Right lobe of liver (tissue), 6 donors: ENCODE measurements around the gene SLC6A11. TPM values are rescaled to one million over a fixed set of nuclear protein-coding genes. Genes with fewer than 3 reads are reported as not detected.

Experiments
- ATAC-seq, 4 donors: fragments of 200-7000 bp; cut with Tn5 transposase; one replicate each; pipeline ENCODE4 v1.9.1; 2020; ENCODE audit warnings: mild to moderate bottlenecking in 4 of 4, moderate library complexity in 4 of 4
- DNase-seq, 3 donors: peaks; one replicate each; pipeline ENCODE4 v3.0.0-alpha.2; 2020
- H3K27ac ChIP-seq, 3 donors: fragments of 200-600 bp; one replicate each; pipeline ENCODE4 v1.8.0; 2022
- H3K27me3 ChIP-seq, 2 donors: fragments of 200-600 bp; one replicate each; pipeline ENCODE4 v1.8.0; 2022
- H3K36me3 ChIP-seq, 4 donors: fragments of 200-600 bp; sonication (generic) in 1 of 4; one replicate each; pipeline versions ENCODE4 v1.5.1 to v1.8.0; 2017 to 2022; ENCODE audit warnings: control low read depth in 1 of 4
- H3K4me1 ChIP-seq, 4 donors: fragments of 200-600 bp; sonication (generic) in 1 of 4; one replicate each; pipeline versions ENCODE4 v1.5.1 to v1.8.0; 2017 to 2022; ENCODE audit warnings: control low read depth in 1 of 4
- H3K4me3 ChIP-seq, 3 donors: fragments of 200-600 bp; one replicate each; pipeline ENCODE4 v1.8.0; 2022
- H3K9me3 ChIP-seq, 4 donors: fragments of 200-600 bp; sonication (generic) in 1 of 4; one replicate each; pipeline versions ENCODE4 v1.5.1 to v1.8.0; 2017 to 2022; ENCODE audit warnings: control low read depth in 1 of 4
- CTCF ChIP-seq, 4 donors: fragments of 200-600 bp in 3 of 4; fragments of 450-650 bp in 1 of 4; IDR thresholded peaks; one replicate each; pipeline versions ENCODE4 v1.5.1 to v1.8.0; 2016 to 2022; ENCODE audit warnings: antibody characterized with exemption in 4 of 4, mild to moderate bottlenecking in 2 of 4
- POLR2A ChIP-seq: fragments of 450-650 bp; IDR thresholded peaks from one replicate; pipeline ENCODE4 v1.6.1; 2017; ENCODE audit warnings: antibody characterized with exemption, mild to moderate bottlenecking
- WGBS: methylation state at CpG from one replicate; pipeline ENCODE4 v1.1.6; 2018; ENCODE audit warnings: low coverage, low lambda C conversion rate; ENCODE audit not compliant: insufficient coverage; ENCODE audit errors: missing lambda C conversion rate; 5-methylcytosine and 5-hydroxymethylcytosine counted together
- intact Hi-C, 2 donors: fragments of 100-400 bp; cut with DNase I; formaldehyde crosslinking; loops; one replicate each; pipeline versions ENCODE4 v1.11.2 to v1.14.1; 2022
- total RNA-seq, 6 experiments: library from RNA; depleted of rRNA in 2 of 6; stranded (reverse); fragments of >200 nt in 2 of 6; fragmentation: NEBNext Ultra II Directional in 3 of 6; extraction: Animal tissue kit (Norgen Biotek cat#: 25700) in 3 of 6; gene quantifications; one replicate each; pipeline versions ENCODE4 v1.1.0 to v1.2.4, GENCODE V29; 2016 to 2023
- donor health status: DM: no; HTN: yes; CAD: no.
- donor health status: DM: no; HTN: no; CAD: no.
- donor health status: DM: no; HTN: no; CAD: no.
- donor health status: DM: no; HTN: yes; CAD: no.
- donor health status: DM: no; HTN: yes; CAD: no.

SLC6A11 gene
- total RNA-seq, 6 experiments from 2014 or later: 0.06 to 0.42 (median 0.12) TPM; not detected in 1

- Histone ChIP-seq H3K27ac (no peak overlapping the region), H3K4me3 (no peak overlapping the region), H3K36me3 (no peaks in the 10 kb centered on the region), H3K9me3 (no peaks in the 10 kb centered on the region), H3K27me3 (no peaks in the 10 kb centered on the region), H3K4me1 (no peaks in the 10 kb centered on the region)
- DNase-seq (no peak), ATAC-seq (no peak)
- intact Hi-C loops: no loop called here
- WGBS: 65% methylated on average over 4 of the region's 8 CpGs
- TF ChIP-seq CTCF (IDR thresholded peaks at IDR 0.05) (no peak), POLR2A (no peak)
Measured at GRCh38 chr3:10835406-10835805, 19.4 kb downstream of the SLC6A11 start.

GRCh38 chr3:10836676-10837075 lies 20.6 kb downstream of the SLC6A11 start:
- H3K27me3 ChIP-seq: no peaks in the 10 kb centered on the region
- H3K4me1 ChIP-seq: no peaks in the 10 kb centered on the region
- no peaks in the 10 kb centered on the region for H3K36me3 ChIP-seq
- DNase-seq (no peak), ATAC-seq (no peak)
- no peaks in the 10 kb centered on the region for H3K9me3 ChIP-seq
- TF ChIP-seq POLR2A: no peak
- TF ChIP-seq CTCF (IDR thresholded peaks at IDR 0.05): no peak
- H3K27ac ChIP-seq: no peak overlapping the region
- intact Hi-C loops: no loop called here
- no peak overlapping the region for H3K4me3 ChIP-seq
- 67% methylated on average over 2 of the region's 2 CpGs for WGBS

- no peak for ATAC-seq
- no CpG with 5 or more reads among the region's 8 CpGs for WGBS
- DNase-seq: no peak
- no peaks in the 10 kb centered on the region for H3K9me3 ChIP-seq
- H3K27ac ChIP-seq: no peak overlapping the region
- H3K27me3 ChIP-seq: no peaks in the 10 kb centered on the region
- intact Hi-C loops: no loop called here
- no peaks in the 10 kb centered on the region for H3K36me3 ChIP-seq
- H3K4me3 ChIP-seq: no peak overlapping the region
- no peaks in the 10 kb centered on the region for H3K4me1 ChIP-seq
- TF ChIP-seq CTCF (IDR thresholded peaks at IDR 0.05): no peak
- TF ChIP-seq POLR2A: no peak
Measured at GRCh38 chr3:10837849-10838248, 21.8 kb downstream of the SLC6A11 start.

GRCh38 chr3:10839167-10839566 lies 23.1 kb downstream of the SLC6A11 start:
- H3K36me3 ChIP-seq: no peaks in the 10 kb centered on the region
- no peak overlapping the region for H3K27ac ChIP-seq
- no peak overlapping the region for H3K4me3 ChIP-seq
- 56% methylated on average over 4 of the region's 4 CpGs for WGBS
- no peak for DNase-seq
- no peaks in the 10 kb centered on the region for H3K9me3 ChIP-seq
- no peak for ATAC-seq
- no peaks in the 10 kb centered on the region for H3K27me3 ChIP-seq
- intact Hi-C loops: no loop called here
- H3K4me1 ChIP-seq: no peaks in the 10 kb centered on the region
- TF ChIP-seq POLR2A (no peak), CTCF (IDR thresholded peaks at IDR 0.05) (no peak)

- H3K4me3 ChIP-seq: no peak overlapping the region
- DNase-seq (no peak), ATAC-seq (no peak)
- no peak overlapping the region for H3K27ac ChIP-seq
- WGBS: 83% methylated on average over 4 of the region's 4 CpGs
- no peaks in the 10 kb centered on the region for H3K4me1 ChIP-seq
- no peaks in the 10 kb centered on the region for H3K9me3 ChIP-seq
- H3K36me3 ChIP-seq: no peaks in the 10 kb centered on the region
- no peaks in the 10 kb centered on the region for H3K27me3 ChIP-seq
- no peak for TF ChIP-seq CTCF (IDR thresholded peaks at IDR 0.05)
- TF ChIP-seq POLR2A: no peak
- intact Hi-C loops: no loop called here
Measured at GRCh38 chr3:10841100-10841499, 25.1 kb downstream of the SLC6A11 start.
